ENCODE data around the gene NFYC.

The NFYC gene

GRCh38 chr1:40709100-40709801, 17.7 kb downstream of the NFYC start:
- TF ChIP-seq CTCF (IDR thresholded peaks at IDR 0.05; ENCODE audit: control extremely low read depth, extremely low read depth, low read depth, missing control alignments): no peak
- DNase-seq (ENCODE audit: extremely low spot score): peak; percentile 79
- ChIA-PET POLR2A (interaction anchor here (1.0 kb wide), 1 partner anchor 18 kb away, joined by 3 read pairs; the partner anchor contains the start of gene NFYC), CTCF (interaction anchor here (0.9 to 3.1 kb wide), 9 partner anchors 8 to 63 kb away, joined by 3 to 12 read pairs (median 4); partner anchors contain the start of gene NFYC)

GRCh38 chr1:40709802-40710278, 18.3 kb downstream of the NFYC start:
- CTCF ChIA-PET: interaction anchor here (0.9 to 3.1 kb wide), 6 partner anchors 9 to 62 kb away, joined by 3 to 12 read pairs (median 4); partner anchors contain the start of gene NFYC
- TF ChIP-seq CTCF (IDR thresholded peaks at IDR 0.05; ENCODE audit: control extremely low read depth, extremely low read depth, low read depth, missing control alignments): no peak
- no peak for DNase-seq (ENCODE audit: extremely low spot score)
- POLR2A ChIA-PET: no interaction called here

- TF ChIP-seq CTCF (IDR thresholded peaks at IDR 0.05; ENCODE audit: control extremely low read depth, extremely low read depth, low read depth, missing control alignments): no peak
- DNase-seq (ENCODE audit: extremely low spot score): no peak
- ChIA-PET CTCF (interaction anchor here (0.9 to 3.1 kb wide), 5 partner anchors 9 to 139 kb away, joined by 3 to 12 read pairs (median 4); partner anchors contain the start of gene NFYC), POLR2A (no interaction called here)
These were observed 19.2 kb downstream of the NFYC start for GRCh38 chr1:40710581-40711315.

GRCh38 chr1:40711465-40712404, 20.2 kb downstream of the NFYC start:
- CTCF ChIA-PET: interaction anchor here (1.3 to 3.1 kb wide), 3 partner anchors 11 to 138 kb away, joined by 3 to 12 read pairs (median 10); partner anchors contain the start of gene NFYC
- TF ChIP-seq CTCF (IDR thresholded peaks at IDR 0.05; ENCODE audit: control extremely low read depth, extremely low read depth, low read depth, missing control alignments): no peak
- no peak for DNase-seq (ENCODE audit: extremely low spot score)
- POLR2A ChIA-PET: interaction anchor here (0.6 kb wide), 1 partner anchor 487 kb away, joined by 3 read pairs; no protein-coding TSS in a partner anchor

GRCh38 chr1:40712405-40712944, 21.0 kb downstream of the NFYC start:
- no peak for DNase-seq (ENCODE audit: extremely low spot score)
- POLR2A ChIA-PET: no interaction called here
- TF ChIP-seq CTCF (IDR thresholded peaks at IDR 0.05; ENCODE audit: control extremely low read depth, extremely low read depth, low read depth, missing control alignments): no peak
- CTCF ChIA-PET: interaction anchor here (3.1 kb wide), 1 partner anchor 10 kb away, joined by 12 read pairs; no protein-coding TSS in a partner anchor

All from GM10248 (cell line).